Stomach (tissue), 4 donors: ENCODE results near the gene NAALADL2.

ENCODE experiments used
- CTCF ChIP-seq, 7 experiments: fragments of 450-650 bp in 4 of 7; fragments of 200-600 bp in 3 of 7; sonication (generic) in 3 of 7; IDR thresholded peaks; one replicate each; pipeline ENCODE4 v1.5.1; 2016 to 2019; ENCODE audit warnings: antibody characterized with exemption in 7 of 7, control low read depth in 2 of 7, mild to moderate bottlenecking in 1 of 7
- EP300 ChIP-seq: sonication (generic); formaldehyde crosslinking; IDR thresholded peaks from one replicate; pipeline ENCODE4 v1.6.1; 2017; ENCODE audit warnings: antibody characterized with exemption
- POLR2A ChIP-seq, 4 donors: fragments of 450-650 bp; IDR thresholded peaks; one replicate each; pipeline ENCODE4 v1.6.1; 2016; ENCODE audit warnings: antibody characterized with exemption in 4 of 4, control low read depth in 2 of 4, mild to moderate bottlenecking in 1 of 4, moderate library complexity in 1 of 4
- POLR2AphosphoS5 ChIP-seq, 3 donors: sonication (generic); formaldehyde crosslinking; IDR thresholded peaks; one replicate each; pipeline ENCODE4 v1.6.1; 2016; ENCODE audit warnings: antibody characterized with exemption in 3 of 3

- TF ChIP-seq POLR2A (IDR thresholded peaks at IDR 0.05) (no peak), CTCF (IDR thresholded peaks at IDR 0.05) (no peak), POLR2AphosphoS5 (IDR thresholded peaks at IDR 0.05) (no peak), EP300 (no peak)
These were observed 232.4 kb downstream of the NAALADL2 start for GRCh38 chr3:175091426-175092114.
